ENCODE data around the gene OR2M4. TPM values are rescaled to one million over a fixed set of nuclear protein-coding genes. Genes with fewer than 3 reads are reported as not detected.
A peak's percentile ranks its signal among the peaks of the same experiment; 100 is the strongest.
"Not testable (repeated sequence)": the region's sequence is repeated elsewhere in the genome, so short reads cannot be mapped to it uniquely, and the experiment has no call there.

The OR2M4 gene
- total and polyA plus RNA-seq, 4 donors: 0.11 to 0.40 (median 0.28) TPM

DNA sequence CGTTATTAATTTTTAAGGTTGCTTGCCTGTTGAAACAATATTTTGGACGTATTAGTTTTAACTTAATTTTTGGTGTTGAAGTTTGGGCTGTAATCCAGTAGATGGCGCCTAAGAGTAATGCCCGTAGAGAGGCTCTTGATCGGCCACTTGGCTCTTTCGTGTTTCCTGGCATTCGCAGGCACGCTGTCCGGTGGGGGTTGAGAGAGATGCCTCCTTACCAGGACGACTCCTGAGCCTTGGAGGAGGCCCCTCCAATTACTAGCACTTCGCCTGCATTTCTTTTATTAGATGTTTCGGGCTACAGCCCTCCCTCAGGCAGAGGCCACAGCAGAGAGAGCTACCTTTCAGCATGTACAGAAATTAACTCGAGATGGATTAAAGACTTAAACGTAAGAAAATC, 12.0 kb downstream of the OR2M4 start:
- H3K9me3 ChIP-seq (ENCODE audit: control insufficient read depth, insufficient read depth, low read length): no peaks in the 10 kb centered on the region
- DNase-seq (ENCODE audit: low read depth in 4 of 6, low spot score in 6 of 6): peak in 2 of 6 donors; percentile 9 to 10
- no peak overlapping the region for H3K27ac ChIP-seq (ENCODE audit: low read depth, low read length)
- H3K4me3 ChIP-seq (ENCODE audit: low read depth, low read length): no peak overlapping the region
- 4% methylated on average over 8 of the region's 14 CpGs for WGBS (ENCODE audit: insufficient coverage)
- H3K4me1 ChIP-seq (ENCODE audit: control insufficient read depth, insufficient read depth, low read length): no peaks in the 10 kb centered on the region
- H3K36me3 ChIP-seq (ENCODE audit: control insufficient read depth, insufficient read depth, low read length): no peaks in the 10 kb centered on the region
- H3K27me3 ChIP-seq (ENCODE audit: control insufficient read depth, insufficient read depth, low read length): no peaks in the 10 kb centered on the region

DNA sequence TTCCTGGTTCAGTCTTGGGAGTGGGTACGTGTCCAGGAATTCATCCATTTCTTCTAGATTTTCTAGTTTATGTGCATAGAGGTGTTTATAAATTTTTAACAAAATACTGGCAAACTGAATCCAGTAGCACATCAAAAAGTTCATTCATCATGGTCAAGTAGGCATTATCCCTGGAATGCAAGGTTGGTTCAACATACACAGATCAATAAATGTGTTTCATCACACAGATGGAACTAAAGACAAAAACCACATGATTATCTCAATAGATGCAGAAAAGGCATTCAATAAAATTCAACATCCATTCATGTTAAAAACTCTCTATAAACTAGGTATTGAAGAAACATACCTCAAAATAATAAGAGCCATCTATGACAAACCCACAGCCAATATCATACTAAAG, 28.1 kb downstream of the OR2M4 start:
- not testable (repeated sequence) for H3K9me3 ChIP-seq (ENCODE audit: control insufficient read depth, insufficient read depth, low read length); H3K27me3 ChIP-seq (ENCODE audit: control insufficient read depth, insufficient read depth, low read length); H3K4me3 ChIP-seq (ENCODE audit: low read depth, low read length); H3K27ac ChIP-seq (ENCODE audit: low read depth, low read length); H3K36me3 ChIP-seq (ENCODE audit: control insufficient read depth, insufficient read depth, low read length); H3K4me1 ChIP-seq (ENCODE audit: control insufficient read depth, insufficient read depth, low read length); DNase-seq (ENCODE audit: low read depth in 4 of 6, low spot score in 6 of 6)
- no CpG with 5 or more reads among the region's 1 CpG for WGBS (ENCODE audit: insufficient coverage)

DNA sequence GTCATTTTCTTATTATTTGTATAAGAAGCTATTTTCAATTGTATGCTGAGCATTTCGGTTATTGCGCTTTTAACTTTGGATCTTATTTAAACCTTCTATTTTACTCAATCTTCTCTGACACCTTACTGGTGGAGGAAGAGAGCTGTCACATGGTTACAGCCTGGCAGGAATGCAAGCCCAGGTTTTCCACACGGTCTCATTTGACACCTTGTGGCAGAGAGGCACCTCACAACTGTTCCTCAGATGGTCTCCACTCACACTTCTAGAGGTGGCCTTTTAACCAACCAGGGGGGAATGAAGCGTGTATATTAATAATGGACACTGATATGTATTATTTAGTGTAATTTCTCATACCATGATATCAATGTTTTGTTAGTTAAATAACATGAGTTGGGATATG, 37.0 kb downstream of the OR2M4 start:
- H3K27me3 ChIP-seq (ENCODE audit: control insufficient read depth, insufficient read depth, low read length): no peaks in the 10 kb centered on the region
- H3K4me3 ChIP-seq (ENCODE audit: low read depth, low read length): no peak overlapping the region
- H3K27ac ChIP-seq (ENCODE audit: low read depth, low read length): no peak overlapping the region
- H3K4me1 ChIP-seq (ENCODE audit: control insufficient read depth, insufficient read depth, low read length): no peaks in the 10 kb centered on the region
- no peaks in the 10 kb centered on the region for H3K9me3 ChIP-seq (ENCODE audit: control insufficient read depth, insufficient read depth, low read length)
- no peaks in the 10 kb centered on the region for H3K36me3 ChIP-seq (ENCODE audit: control insufficient read depth, insufficient read depth, low read length)
- WGBS (ENCODE audit: insufficient coverage): no CpG with 5 or more reads among the region's 4 CpGs
- DNase-seq (ENCODE audit: low read depth in 4 of 6, low spot score in 6 of 6): no peak

DNA sequence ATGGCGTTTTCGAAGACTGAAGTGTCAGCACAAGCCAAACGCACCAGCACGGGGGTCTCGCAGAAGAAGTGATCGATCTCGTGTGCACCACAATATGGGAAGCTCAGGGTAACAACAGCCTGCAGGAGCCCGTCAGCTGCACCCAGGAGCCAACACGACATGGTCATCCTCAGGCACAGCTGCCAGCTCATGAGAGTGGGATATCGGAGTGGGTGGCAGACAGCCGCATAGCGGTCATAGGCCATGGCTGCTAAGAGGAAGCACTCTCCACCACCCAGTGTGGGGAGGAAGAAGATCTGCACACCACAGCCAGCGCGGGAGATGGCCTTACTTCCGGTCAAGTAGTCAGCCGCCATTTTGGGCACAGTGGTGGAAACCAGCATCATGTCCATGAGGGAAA, 42.0 kb downstream of the OR2M4 start:
- WGBS (ENCODE audit: insufficient coverage): no CpG with 5 or more reads among the region's 16 CpGs
- not testable (repeated sequence) for DNase-seq (ENCODE audit: low read depth in 4 of 6, low spot score in 6 of 6); H3K4me3 ChIP-seq (ENCODE audit: low read depth, low read length); H3K27ac ChIP-seq (ENCODE audit: low read depth, low read length); H3K9me3 ChIP-seq (ENCODE audit: control insufficient read depth, insufficient read depth, low read length); H3K36me3 ChIP-seq (ENCODE audit: control insufficient read depth, insufficient read depth, low read length); H3K4me1 ChIP-seq (ENCODE audit: control insufficient read depth, insufficient read depth, low read length); H3K27me3 ChIP-seq (ENCODE audit: control insufficient read depth, insufficient read depth, low read length)

DNA sequence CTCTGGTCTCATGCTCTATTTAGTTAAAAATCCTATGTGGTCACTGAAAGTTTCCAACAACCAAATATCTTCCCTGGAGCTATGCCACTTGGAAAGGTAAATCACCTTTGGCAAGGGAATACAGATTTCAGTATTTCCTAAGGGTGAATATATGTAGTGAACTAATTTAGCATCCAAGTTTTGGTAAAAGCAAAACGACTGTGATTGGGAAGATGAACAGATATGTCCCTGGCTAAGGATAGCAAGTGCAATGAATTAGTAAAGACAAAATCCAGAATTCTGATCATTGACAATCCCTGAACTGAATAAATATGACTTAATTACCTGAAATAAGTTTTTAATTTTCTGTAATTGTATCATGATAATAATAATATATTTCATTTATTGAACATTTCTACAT, 46.7 kb downstream of the OR2M4 start, which contains the start of gene OR2T33:
Gene OR2T33, minus strand, starts transcription at position 101 of the 400 bp plus-strand sequence. CDS start 4,162 bp downstream, outside the sequence.
- H3K27ac ChIP-seq (ENCODE audit: low read depth, low read length): no peak within 1 kb of the TSS
- no peaks in the 10 kb centered on the region for H3K9me3 ChIP-seq (ENCODE audit: control insufficient read depth, insufficient read depth, low read length)
- no peaks in the 10 kb centered on the region for H3K4me1 ChIP-seq (ENCODE audit: control insufficient read depth, insufficient read depth, low read length)
- H3K36me3 ChIP-seq (ENCODE audit: control insufficient read depth, insufficient read depth, low read length): no peaks in the 10 kb centered on the region
- 40% methylated on average over 1 of the region's 1 CpG for WGBS (ENCODE audit: insufficient coverage)
- H3K4me3 ChIP-seq (ENCODE audit: low read depth, low read length): no peak within 1 kb of the TSS
- no peaks in the 10 kb centered on the region for H3K27me3 ChIP-seq (ENCODE audit: control insufficient read depth, insufficient read depth, low read length)
- no peak for DNase-seq (ENCODE audit: low read depth in 4 of 6, low spot score in 6 of 6)

DNA sequence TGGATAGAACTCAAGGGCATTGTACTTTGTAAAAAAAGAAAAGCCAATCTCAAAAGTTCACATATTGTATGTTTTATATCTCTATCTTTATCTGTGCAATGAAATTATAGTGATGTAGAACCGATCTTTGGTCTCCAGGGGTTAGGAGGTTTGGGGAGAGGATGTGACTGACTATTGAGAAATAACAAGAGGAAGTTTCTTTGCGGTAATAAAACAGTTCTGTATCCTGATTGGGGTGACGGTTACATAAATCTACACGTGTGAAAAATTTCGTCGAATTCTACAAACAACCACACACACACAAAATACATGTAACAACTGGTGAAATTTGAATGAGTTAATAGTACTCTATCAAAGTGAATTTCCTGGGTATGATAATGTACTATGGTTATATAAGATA, 57.2 kb downstream of the OR2M4 start:
- H3K4me1 ChIP-seq (ENCODE audit: control insufficient read depth, insufficient read depth, low read length): no peaks in the 10 kb centered on the region
- no peak for DNase-seq (ENCODE audit: low read depth in 4 of 6, low spot score in 6 of 6)
- H3K27ac ChIP-seq (ENCODE audit: low read depth, low read length): no peak overlapping the region
- no peaks in the 10 kb centered on the region for H3K27me3 ChIP-seq (ENCODE audit: control insufficient read depth, insufficient read depth, low read length)
- WGBS (ENCODE audit: insufficient coverage): no CpG with 5 or more reads among the region's 6 CpGs
- no peaks in the 10 kb centered on the region for H3K36me3 ChIP-seq (ENCODE audit: control insufficient read depth, insufficient read depth, low read length)
- H3K9me3 ChIP-seq (ENCODE audit: control insufficient read depth, insufficient read depth, low read length): no peaks in the 10 kb centered on the region
- no peak overlapping the region for H3K4me3 ChIP-seq (ENCODE audit: low read depth, low read length)

Other genes with a start within 250 kb of the OR2M4 start
- gene OR2L5, start 217.8 kb upstream of the OR2M4 start, total RNA-seq: under 1 TPM; 0.17 to 0.89 TPM
- gene OR2L5, start 217.8 kb upstream of the OR2M4 start, polyA plus RNA-seq (ENCODE audit: insufficient read length in 2 of 2): under 1 TPM in 1 of 2 donors, not detected in 1; 0.09 TPM
- gene OR2L2, start 201.3 kb upstream of the OR2M4 start, total RNA-seq: under 1 TPM; 0.39 to 0.50 TPM
- under 1 TPM; 0.27 to 0.44 TPM for gene OR2L2, start 201.3 kb upstream of the OR2M4 start, polyA plus RNA-seq (ENCODE audit: insufficient read length in 2 of 2)
- gene OR2L3, start 184.6 kb upstream of the OR2M4 start, total RNA-seq: under 1 TPM; 0.11 to 0.79 TPM
- under 1 TPM; 0.24 to 0.42 TPM for gene OR2L3, start 184.6 kb upstream of the OR2M4 start, polyA plus RNA-seq (ENCODE audit: insufficient read length in 2 of 2)
- 1 to 10 TPM in 1 of 2 donors, under 1 TPM in 1; 0.94 to 2.6 TPM for gene OR2L13, start 136.2 kb upstream of the OR2M4 start, total RNA-seq
- 1 to 10 TPM; 5.8 to 6.4 TPM for gene OR2L13, start 136.2 kb upstream of the OR2M4 start, polyA plus RNA-seq (ENCODE audit: insufficient read length in 2 of 2)
- not detected for gene OR2M5, start 86.3 kb upstream of the OR2M4 start, total RNA-seq
- gene OR2M5, start 86.3 kb upstream of the OR2M4 start, polyA plus RNA-seq (ENCODE audit: insufficient read length in 2 of 2): not detected
- gene OR2M2, start 56.6 kb upstream of the OR2M4 start, total RNA-seq: under 1 TPM; 0.17 to 0.40 TPM
- gene OR2M2, start 56.6 kb upstream of the OR2M4 start, polyA plus RNA-seq (ENCODE audit: insufficient read length in 2 of 2): not detected
- gene OR2M3, start 34.2 kb upstream of the OR2M4 start, total RNA-seq: under 1 TPM; 0.06 to 0.40 TPM
- gene OR2M3, start 34.2 kb upstream of the OR2M4 start, polyA plus RNA-seq (ENCODE audit: insufficient read length in 2 of 2): under 1 TPM; 0.05 to 0.08 TPM
- gene OR2T33, start 46.6 kb downstream of the OR2M4 start, total RNA-seq: under 1 TPM in 1 of 2 donors, not detected in 1; 0.11 TPM
- under 1 TPM; 0.24 to 0.41 TPM for gene OR2T33, start 46.6 kb downstream of the OR2M4 start, polyA plus RNA-seq (ENCODE audit: insufficient read length in 2 of 2)
- gene OR2T12, start 72.0 kb downstream of the OR2M4 start, total RNA-seq: not detected
- gene OR2T12, start 72.0 kb downstream of the OR2M4 start, polyA plus RNA-seq (ENCODE audit: insufficient read length in 2 of 2): under 1 TPM in 1 of 2 donors, not detected in 1; 0.05 TPM
- gene OR2M7, start 93.2 kb downstream of the OR2M4 start, total RNA-seq: not detected
- gene OR2M7, start 93.2 kb downstream of the OR2M4 start, polyA plus RNA-seq (ENCODE audit: insufficient read length in 2 of 2): not detected
- gene OR14C36, start 117.4 kb downstream of the OR2M4 start, total RNA-seq: not detected
- not detected for gene OR14C36, start 117.4 kb downstream of the OR2M4 start, polyA plus RNA-seq (ENCODE audit: insufficient read length in 2 of 2)
- not detected for gene OR2T4, start 130.2 kb downstream of the OR2M4 start, total RNA-seq
- gene OR2T4, start 130.2 kb downstream of the OR2M4 start, polyA plus RNA-seq (ENCODE audit: insufficient read length in 2 of 2): not detected
- gene OR2T6, start 144.3 kb downstream of the OR2M4 start, total RNA-seq: under 1 TPM in 1 of 2 donors, not detected in 1; 0.20 TPM
- under 1 TPM; 0.10 to 0.12 TPM for gene OR2T6, start 144.3 kb downstream of the OR2M4 start, polyA plus RNA-seq (ENCODE audit: insufficient read length in 2 of 2)
- gene OR2T1, start 171.6 kb downstream of the OR2M4 start, total RNA-seq: not detected
- not detected for gene OR2T1, start 171.6 kb downstream of the OR2M4 start, polyA plus RNA-seq (ENCODE audit: insufficient read length in 2 of 2)
- gene OR2T2, start 214.2 kb downstream of the OR2M4 start, total RNA-seq: not detected
- not detected for gene OR2T2, start 214.2 kb downstream of the OR2M4 start, polyA plus RNA-seq (ENCODE audit: insufficient read length in 2 of 2)
- gene OR2T3, start 241.9 kb downstream of the OR2M4 start, total RNA-seq: not detected
- gene OR2T3, start 241.9 kb downstream of the OR2M4 start, polyA plus RNA-seq (ENCODE audit: insufficient read length in 2 of 2): not detected